ENCODE measurements around the gene DHX8. TPM values are rescaled to one million over a fixed set of nuclear protein-coding genes. Genes with fewer than 3 reads are reported as not detected.
A peak's percentile ranks its signal among the peaks of the same experiment; 100 is the strongest.

The DHX8 gene
- total RNA-seq (2013; cell fraction: nucleolus; rRNA removed): 34.6 and 38.9 TPM in 2 replicates
- total RNA-seq (2014; rRNA removed): 42.9 and 43.2 TPM in 2 replicates
- 32.5 and 33.1 TPM in 2 replicates for total RNA-seq (2014; rRNA removed; fragmentation: Illumina TruSeq; extraction: Trizol)
- total RNA-seq (2021): 47.5 and 49.9 TPM in 2 replicates
- 10.8 TPM for polyA plus RNA-seq (2011; ENCODE audit: low read depth)
- polyA plus RNA-seq (2011; rRNA removed): 24.5 and 30.2 TPM in 2 replicates
- polyA plus RNA-seq (2011; cell fraction: cytosol; rRNA removed): 29.9 and 32.6 TPM in 2 replicates
- 25.1 and 34.2 TPM in 2 replicates for polyA plus RNA-seq (2011; cell fraction: nucleus; rRNA removed)
- 17.1 and 18.4 TPM in 2 replicates for polyA plus RNA-seq (2012)
- 35.6 and 38.3 TPM in 2 replicates for polyA plus RNA-seq (2014; fragmentation: Illumina TruSeq; extraction: Trizol)
- 10 to 100 TPM; 27.6 to 31.6 TPM for polyA plus RNA-seq (2014; fragmentation: Nextera tagmentation; extraction: Ambion mirVana)
- 29.0 and 30.9 TPM in 2 replicates for polyA plus RNA-seq (2014; rRNA removed)
- 10 to 100 TPM; 48.4 to 50.4 TPM for polyA plus RNA-seq (2016; fragmentation: Nextera tagmentation; extraction: Ambion mirVana)
- polyA minus RNA-seq (2011; rRNA and poly(A)+ RNA removed): 65.0 and 66.4 TPM in 2 replicates
- polyA minus RNA-seq (2011; cell fraction: cytosol; rRNA and poly(A)+ RNA removed): 18.6 and 21.3 TPM in 2 replicates
- 13.7 and 25.2 TPM in 2 replicates for polyA minus RNA-seq (2011; cell fraction: nucleus; rRNA and poly(A)+ RNA removed)
- Bru-seq, nascent RNA: percentile 77 among the genes with signal in this experiment
- BruChase-seq, experiment 1, labeled RNA remaining after a 6-hour chase: percentile 83 among the genes with signal in this experiment
- BruChase-seq, experiment 2, labeled RNA remaining after a 2-hour chase: percentile 85 among the genes with signal in this experiment
- long read RNA-seq, experiment 1, full-length matches to known transcripts: 9 of 14 reads
- long read RNA-seq, experiment 1, partial matches to known transcripts: 1 of 14 reads
- long read RNA-seq, experiment 1, other reads (novel, unspliced or antisense): 4 of 14 reads
- long read RNA-seq, experiment 2, full-length matches to known transcripts: 7 of 33 reads
- long read RNA-seq, experiment 2, partial matches to known transcripts: 21 of 33 reads
- long read RNA-seq, experiment 2, other reads (novel, unspliced or antisense): 5 of 33 reads

DNA sequence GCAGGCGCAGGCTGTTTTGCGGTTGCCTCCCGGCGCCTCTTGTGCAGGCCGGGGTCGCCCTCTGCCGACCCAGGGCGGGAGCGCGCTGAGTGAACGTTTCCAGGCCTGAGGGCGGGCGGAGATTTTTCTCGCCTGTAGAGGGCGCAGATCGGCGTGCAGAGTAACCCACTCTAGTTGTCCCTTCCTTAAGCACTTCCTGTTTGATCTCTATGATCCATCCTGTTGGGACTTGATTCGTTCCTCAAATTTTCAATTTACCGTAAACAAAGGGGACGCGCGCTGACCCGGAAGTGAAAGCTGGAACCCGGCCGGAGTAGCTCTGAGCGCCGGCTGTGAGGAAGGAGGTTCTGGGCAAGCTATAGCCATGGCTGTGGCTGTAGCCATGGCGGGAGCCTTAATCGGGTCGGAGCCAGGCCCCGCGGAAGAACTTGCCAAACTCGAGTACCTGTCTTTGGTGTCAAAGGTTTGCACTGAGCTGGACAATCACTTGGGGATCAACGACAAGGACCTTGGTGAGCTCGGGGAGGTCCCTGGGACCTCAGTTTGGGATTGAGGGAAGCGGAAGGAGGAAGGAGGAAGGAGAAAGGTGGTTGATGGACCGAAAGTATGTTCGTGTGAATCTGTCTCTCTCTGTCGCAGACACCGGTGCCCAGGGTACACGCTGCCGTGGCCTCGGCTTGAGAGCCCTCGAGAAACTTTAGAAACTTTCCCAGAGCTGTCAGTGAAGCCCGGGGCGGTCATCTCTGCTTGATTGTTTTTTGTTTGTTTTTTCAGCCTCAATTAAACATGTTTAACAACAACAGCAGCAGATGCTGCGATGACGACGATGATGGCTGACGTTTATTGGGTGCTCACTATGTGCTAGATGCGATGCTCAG lies at the start of gene DHX8:
Gene DHX8, plus strand, starts transcription at position 302 of the 878 bp plus-strand sequence. Its CDS starts 63 bp downstream, at position 365.
- no peaks in the 10 kb centered on the region for H3K27me3 ChIP-seq (replicated peaks in 1 of 2; ENCODE audit: control insufficient read depth in 2 of 2, insufficient read depth in 2 of 2, low read length in 1 of 2)
- H4K20me1 ChIP-seq (ENCODE audit: control insufficient read depth, insufficient read depth): no peaks in the 10 kb centered on the region
- peak within 1 kb of the TSS; percentile 97 for H2AFZ ChIP-seq (ENCODE audit: control insufficient read depth, low read depth, low read length)
- ATAC-seq (peak; percentile 96), FAIRE-seq (peak; percentile 100), DNase-seq (ENCODE audit: low read depth, low spot score) (peak; percentile 97)
- WGBS (ENCODE audit: insufficient coverage, insufficient replicate concordance, low lambda C conversion rate, missing lambda C conversion rate): 1% methylated on average over 51 of the region's 51 CpGs
- H3K27ac ChIP-seq (ENCODE audit: control insufficient read depth, insufficient read depth): peak within 1 kb of the TSS; percentile 96
- CTCF ChIA-PET: interaction anchor here (0.5 to 9.2 kb wide), 49 partner anchors 12 to 673 kb away, joined by 3 to 248 read pairs (median 5); partner anchors contain the start of genes ARL4D, ETV4, PSME3 and RPL27
- POLR2A ChIA-PET: interaction anchor here (0.5 to 3.1 kb wide), 13 partner anchors 61 to 486 kb away, joined by 3 to 12 read pairs (median 5); partner anchors contain the start of genes ARL4D, IFI35 and RPL27
- H3K9ac ChIP-seq (ENCODE audit: control insufficient read depth, insufficient read depth, low read length): peak within 1 kb of the TSS; percentile 96
- peak within 1 kb of the TSS; percentile 93 for H3K4me3 ChIP-seq
- H3K79me2 ChIP-seq (ENCODE audit: control insufficient read depth, insufficient read depth, low read length): peaks cover 42% of the 10 kb centered on the region
- intact Hi-C loops (cut with micrococcal nuclease; ENCODE audit: unreplicated experiment): loop anchor here (1.0 kb wide), 3 partner anchors 90 to 116 kb away; no protein-coding TSS in a partner anchor
- H3K4me2 ChIP-seq (ENCODE audit: control insufficient read depth, insufficient read depth): peak within 1 kb of the TSS; percentile 95
- in situ Hi-C loops (cut with MboI): loop anchor here (5.0 kb wide), 2 partner anchors 97 to 277 kb away; no protein-coding TSS in a partner anchor
- no peaks in the 10 kb centered on the region for H3K36me3 ChIP-seq (ENCODE audit: control insufficient read depth in 2 of 2, insufficient read depth in 2 of 2, low read length in 1 of 2)
- RAD21 ChIA-PET (ENCODE audit: unreplicated experiment): interaction anchor here (0.6 to 5.2 kb wide), 23 partner anchors 29 to 486 kb away, joined by 3 to 79 read pairs (median 4); partner anchors contain the start of genes ARL4D and RPL27
- no peaks in the 10 kb centered on the region for H3K9me3 ChIP-seq (replicated peaks; ENCODE audit: control insufficient read depth, insufficient read depth, low read length)
- peaks cover 13% of the 10 kb centered on the region for H3K4me1 ChIP-seq (ENCODE audit: control insufficient read depth, insufficient read depth, low read length)
- TSS peak; percentile 82 for BruUV-seq (replicated peaks)
- SMC1A ChIA-PET (ENCODE audit: uncharacterized antibody, unreplicated experiment): interaction anchor here (0.5 to 5.4 kb wide), 25 partner anchors 17 to 555 kb away, joined by 3 to 117 read pairs (median 4); partner anchors contain the start of genes ARL4D, MEOX1 and RPL27
- TF ChIP-seq KLF5 (IDR thresholded peaks at IDR 0.05; ENCODE audit: partially characterized antibody) (peak; percentile 94), NFYB (IDR thresholded peaks at IDR 0.05; ENCODE audit: insufficient read depth, low read depth, low read length) (peak; percentile 68; the same call in 1 of the 2 replicates), HDGF (IDR thresholded peaks at IDR 0.05) (no peak; the same call in 1 of the 2 replicates), MEF2A (IDR thresholded peaks at IDR 0.05; ENCODE audit: insufficient read depth, low read depth, low read length) (peak; percentile 65), ZNF217 (IDR thresholded peaks at IDR 0.05) (no peak)
- TF ChIP-seq, protein P1, sequence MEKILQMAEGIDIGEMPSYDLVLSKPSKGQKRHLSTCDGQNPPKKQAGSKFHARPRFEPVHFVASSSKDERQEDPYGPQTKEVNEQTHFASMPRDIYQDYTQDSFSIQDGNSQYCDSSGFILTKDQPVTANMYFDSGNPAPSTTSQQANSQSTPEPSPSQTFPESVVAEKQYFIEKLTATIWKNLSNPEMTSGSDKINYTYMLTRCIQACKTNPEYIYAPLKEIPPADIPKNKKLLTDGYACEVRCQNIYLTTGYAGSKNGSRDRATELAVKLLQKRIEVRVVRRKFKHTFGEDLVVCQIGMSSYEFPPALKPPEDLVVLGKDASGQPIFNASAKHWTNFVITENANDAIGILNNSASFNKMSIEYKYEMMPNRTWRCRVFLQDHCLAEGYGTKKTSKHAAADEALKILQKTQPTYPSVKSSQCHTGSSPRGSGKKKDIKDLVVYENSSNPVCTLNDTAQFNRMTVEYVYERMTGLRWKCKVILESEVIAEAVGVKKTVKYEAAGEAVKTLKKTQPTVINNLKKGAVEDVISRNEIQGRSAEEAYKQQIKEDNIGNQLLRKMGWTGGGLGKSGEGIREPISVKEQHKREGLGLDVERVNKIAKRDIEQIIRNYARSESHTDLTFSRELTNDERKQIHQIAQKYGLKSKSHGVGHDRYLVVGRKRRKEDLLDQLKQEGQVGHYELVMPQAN (conservative IDR thresholded peaks at IDR 0.05): peak; percentile 79
- TF ChIP-seq, protein P2, sequence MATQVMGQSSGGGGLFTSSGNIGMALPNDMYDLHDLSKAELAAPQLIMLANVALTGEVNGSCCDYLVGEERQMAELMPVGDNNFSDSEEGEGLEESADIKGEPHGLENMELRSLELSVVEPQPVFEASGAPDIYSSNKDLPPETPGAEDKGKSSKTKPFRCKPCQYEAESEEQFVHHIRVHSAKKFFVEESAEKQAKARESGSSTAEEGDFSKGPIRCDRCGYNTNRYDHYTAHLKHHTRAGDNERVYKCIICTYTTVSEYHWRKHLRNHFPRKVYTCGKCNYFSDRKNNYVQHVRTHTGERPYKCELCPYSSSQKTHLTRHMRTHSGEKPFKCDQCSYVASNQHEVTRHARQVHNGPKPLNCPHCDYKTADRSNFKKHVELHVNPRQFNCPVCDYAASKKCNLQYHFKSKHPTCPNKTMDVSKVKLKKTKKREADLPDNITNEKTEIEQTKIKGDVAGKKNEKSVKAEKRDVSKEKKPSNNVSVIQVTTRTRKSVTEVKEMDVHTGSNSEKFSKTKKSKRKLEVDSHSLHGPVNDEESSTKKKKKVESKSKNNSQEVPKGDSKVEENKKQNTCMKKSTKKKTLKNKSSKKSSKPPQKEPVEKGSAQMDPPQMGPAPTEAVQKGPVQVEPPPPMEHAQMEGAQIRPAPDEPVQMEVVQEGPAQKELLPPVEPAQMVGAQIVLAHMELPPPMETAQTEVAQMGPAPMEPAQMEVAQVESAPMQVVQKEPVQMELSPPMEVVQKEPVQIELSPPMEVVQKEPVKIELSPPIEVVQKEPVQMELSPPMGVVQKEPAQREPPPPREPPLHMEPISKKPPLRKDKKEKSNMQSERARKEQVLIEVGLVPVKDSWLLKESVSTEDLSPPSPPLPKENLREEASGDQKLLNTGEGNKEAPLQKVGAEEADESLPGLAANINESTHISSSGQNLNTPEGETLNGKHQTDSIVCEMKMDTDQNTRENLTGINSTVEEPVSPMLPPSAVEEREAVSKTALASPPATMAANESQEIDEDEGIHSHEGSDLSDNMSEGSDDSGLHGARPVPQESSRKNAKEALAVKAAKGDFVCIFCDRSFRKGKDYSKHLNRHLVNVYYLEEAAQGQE (IDR thresholded peaks at IDR 0.05; ENCODE audit: low read depth, low read length): no peak
